Trophoblast cell (in vitro differentiated cells and primary cell): Measurements from ENCODE around the gene POLR3B.

ENCODE experiments used
- DNase-seq, 2 donors: peaks; one replicate each; pipeline ENCODE4 v3.0.0-alpha.2; 2016
- H2AFZ ChIP-seq: 2 replicates; pipeline ENCODE4 v1.6.1; 2013; ENCODE audit warnings: low read length, moderate library complexity, mild to moderate bottlenecking; ENCODE audit not compliant: insufficient read depth, poor library complexity
- H2AK5ac ChIP-seq: 2 replicates; pipeline ENCODE4 v1.6.1; 2013; ENCODE audit warnings: mild to moderate bottlenecking, low read length
- H2BK120ac ChIP-seq: 2 replicates; pipeline ENCODE4 v1.6.1; 2013; ENCODE audit warnings: low read length, mild to moderate bottlenecking, moderate library complexity; ENCODE audit not compliant: insufficient read depth, poor library complexity
- H2BK12ac ChIP-seq: 2 replicates; pipeline ENCODE4 v1.6.1; 2013; ENCODE audit warnings: mild to moderate bottlenecking, low read length, moderate library complexity
- H2BK5ac ChIP-seq: 2 replicates; pipeline ENCODE4 v1.6.1; 2013; ENCODE audit warnings: low read length, low read depth, moderate library complexity, mild to moderate bottlenecking; ENCODE audit not compliant: poor library complexity
- H3K14ac ChIP-seq: 2 replicates; pipeline ENCODE4 v1.6.1; 2013; ENCODE audit warnings: mild to moderate bottlenecking, low read length
- H3K18ac ChIP-seq: 2 replicates; pipeline ENCODE4 v1.6.1; 2013; ENCODE audit warnings: mild to moderate bottlenecking, low read length
- H3K23ac ChIP-seq: 2 replicates; pipeline ENCODE4 v1.6.1; 2013; ENCODE audit warnings: low read length
- H3K27ac ChIP-seq: 2 replicates; pipeline ENCODE4 v1.5.1; 2013; ENCODE audit warnings: low read depth, mild to moderate bottlenecking, inconsistent platforms, low read length, moderate library complexity
- H3K27me3 ChIP-seq: 2 replicates; pipeline ENCODE4 v1.6.1; 2013; ENCODE audit warnings: inconsistent platforms, mild to moderate bottlenecking, low read length, moderate library complexity; ENCODE audit not compliant: insufficient read depth
- H3K36me3 ChIP-seq, 2 experiments: 1 replicate in 1 of 2; 2 replicates in 1 of 2; pipeline ENCODE4 v1.6.1; 2013; ENCODE audit warnings: low read length in 2 of 2, mild to moderate bottlenecking in 2 of 2, moderate library complexity in 1 of 2; ENCODE audit not compliant: insufficient read depth in 2 of 2, control insufficient read depth in 1 of 2
- H3K4ac ChIP-seq: 2 replicates; pipeline ENCODE4 v1.6.1; 2013; ENCODE audit warnings: low read depth, mild to moderate bottlenecking, low read length, moderate library complexity
- H3K4me1 ChIP-seq, 2 experiments: 1 replicate in 1 of 2; 2 replicates in 1 of 2; pipeline ENCODE4 v1.6.1; 2013; ENCODE audit warnings: low read length in 2 of 2, mild to moderate bottlenecking in 2 of 2, moderate library complexity in 1 of 2; ENCODE audit not compliant: insufficient read depth in 2 of 2, control insufficient read depth in 1 of 2
- H3K4me2 ChIP-seq: 2 replicates; pipeline ENCODE4 v1.6.1; 2013; ENCODE audit warnings: inconsistent platforms, mild to moderate bottlenecking, low read length, moderate library complexity
- H3K4me3 ChIP-seq: 2 replicates; pipeline ENCODE4 v1.5.1; 2013; ENCODE audit warnings: mild to moderate bottlenecking, low read depth, low read length, inconsistent platforms
- H3K79me1 ChIP-seq: one replicate; pipeline ENCODE4 v1.6.1; 2013; ENCODE audit warnings: low read length
- H3K79me2 ChIP-seq: 2 replicates; pipeline ENCODE4 v1.6.1; 2013; ENCODE audit warnings: low read length, mild to moderate bottlenecking; ENCODE audit not compliant: control insufficient read depth, insufficient read depth, poor library complexity
- H3K9ac ChIP-seq: 2 replicates; pipeline ENCODE4 v1.6.1; 2013; ENCODE audit warnings: mild to moderate bottlenecking, low read length
- H3K9me3 ChIP-seq: 2 replicates; pipeline ENCODE4 v1.6.1; 2013; ENCODE audit warnings: low read depth, mild to moderate bottlenecking, control low read depth, inconsistent platforms, low read length; ENCODE audit not compliant: insufficient read depth
- H4K12ac ChIP-seq: 2 replicates; pipeline ENCODE4 v1.6.1; 2013; ENCODE audit warnings: low read depth, mild to moderate bottlenecking, low read length, moderate library complexity
- H4K8ac ChIP-seq: 2 replicates; pipeline ENCODE4 v1.6.1; 2013; ENCODE audit warnings: low read depth, mild to moderate bottlenecking, low read length, moderate library complexity
- H4K91ac ChIP-seq: one replicate; pipeline ENCODE4 v1.6.1; 2013; ENCODE audit warnings: low read depth, mild to moderate bottlenecking, low read length, moderate library complexity
- WGBS: extraction: QIAGEN DNeasy Blood & Tissue Kit; methylation state at CpG from one replicate; pipeline ENCODE4 v1.1.7; 2013; ENCODE audit warnings: missing lambda C conversion rate; ENCODE audit not compliant: insufficient read length, insufficient coverage; ENCODE audit errors: extremely low coverage; 5-methylcytosine and 5-hydroxymethylcytosine counted together

POLR3B gene

DNA sequence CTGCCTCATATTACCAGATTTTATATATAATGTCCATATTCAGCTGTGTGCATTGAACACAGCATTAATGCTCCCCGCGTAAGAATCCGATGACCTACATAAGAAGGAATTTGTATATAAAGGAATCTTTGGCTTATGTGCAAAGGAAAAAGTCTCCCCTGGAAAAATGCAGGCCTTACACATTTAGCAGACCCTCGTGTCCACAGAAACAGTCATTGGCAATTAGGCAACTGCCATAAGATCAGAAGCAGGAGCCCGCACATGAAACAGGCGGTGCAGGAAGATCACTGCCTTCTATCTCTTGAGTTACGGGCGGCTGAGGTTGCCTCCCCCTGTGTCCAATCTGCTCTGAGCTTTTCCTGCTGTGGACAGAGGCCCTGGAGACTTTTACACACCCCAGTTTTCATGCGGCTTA lies 162.1 kb downstream of the POLR3B start:
- no peak overlapping the region for H3K18ac ChIP-seq
- H3K4ac ChIP-seq: no peak overlapping the region
- no peaks in the 10 kb centered on the region for H3K79me2 ChIP-seq
- H2AFZ ChIP-seq: no peak overlapping the region
- DNase-seq: no peak
- H4K12ac ChIP-seq: no peak overlapping the region
- H3K27ac ChIP-seq: no peak overlapping the region
- H2BK120ac ChIP-seq: no peak overlapping the region
- H3K4me2 ChIP-seq: no peak overlapping the region
- WGBS: no CpG with 5 or more reads among the region's 9 CpGs
- no peak overlapping the region for H4K8ac ChIP-seq
- no peaks in the 10 kb centered on the region for H3K4me1 ChIP-seq
- no peaks in the 10 kb centered on the region for H3K9me3 ChIP-seq
- H3K4me3 ChIP-seq: no peak overlapping the region
- no peak overlapping the region for H3K9ac ChIP-seq
- no peak overlapping the region for H4K91ac ChIP-seq
- H3K79me1 ChIP-seq: no peaks in the 10 kb centered on the region
- no peak overlapping the region for H2AK5ac ChIP-seq
- no peak overlapping the region for H3K14ac ChIP-seq
- H2BK5ac ChIP-seq: no peak overlapping the region
- no peaks in the 10 kb centered on the region for H3K27me3 ChIP-seq
- no peak overlapping the region for H2BK12ac ChIP-seq
- H3K36me3 ChIP-seq: no peaks in the 10 kb centered on the region
- no peak overlapping the region for H3K23ac ChIP-seq

DNA sequence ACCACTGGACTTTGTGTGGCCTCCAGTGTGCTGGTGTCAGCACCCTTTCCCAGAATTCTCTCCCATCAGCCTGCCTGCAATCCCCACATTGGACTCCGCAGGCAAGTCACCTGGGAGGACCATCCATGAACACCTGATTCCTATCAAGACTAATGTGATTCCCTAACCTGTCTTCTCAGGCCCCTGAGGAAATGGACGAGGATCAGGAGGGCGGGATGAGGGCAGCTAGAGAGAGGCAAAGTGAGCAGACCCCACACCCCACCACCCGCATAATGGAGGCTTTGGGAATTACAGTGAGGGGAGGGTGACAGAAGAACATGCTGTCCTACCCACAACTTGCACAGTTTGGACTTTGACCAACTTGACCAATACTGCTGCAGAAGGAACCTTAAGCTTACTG lies 164.4 kb downstream of the POLR3B start:
- no peak overlapping the region for H2AK5ac ChIP-seq
- DNase-seq: no peak
- H3K79me1 ChIP-seq: no peaks in the 10 kb centered on the region
- no peak overlapping the region for H3K9ac ChIP-seq
- no peaks in the 10 kb centered on the region for H3K36me3 ChIP-seq
- no peak overlapping the region for H2BK12ac ChIP-seq
- no CpG with 5 or more reads among the region's 4 CpGs for WGBS
- no peak overlapping the region for H3K27ac ChIP-seq
- H3K4me2 ChIP-seq: no peak overlapping the region
- no peak overlapping the region for H3K4ac ChIP-seq
- no peak overlapping the region for H2AFZ ChIP-seq
- no peak overlapping the region for H3K4me3 ChIP-seq
- H2BK5ac ChIP-seq: no peak overlapping the region
- H4K8ac ChIP-seq: no peak overlapping the region
- H3K9me3 ChIP-seq: no peaks in the 10 kb centered on the region
- H3K4me1 ChIP-seq: no peaks in the 10 kb centered on the region
- H3K18ac ChIP-seq: no peak overlapping the region
- no peak overlapping the region for H4K91ac ChIP-seq
- no peak overlapping the region for H3K14ac ChIP-seq
- no peak overlapping the region for H2BK120ac ChIP-seq
- no peak overlapping the region for H4K12ac ChIP-seq
- H3K79me2 ChIP-seq: no peaks in the 10 kb centered on the region
- H3K27me3 ChIP-seq: no peaks in the 10 kb centered on the region
- H3K23ac ChIP-seq: no peak overlapping the region

DNA sequence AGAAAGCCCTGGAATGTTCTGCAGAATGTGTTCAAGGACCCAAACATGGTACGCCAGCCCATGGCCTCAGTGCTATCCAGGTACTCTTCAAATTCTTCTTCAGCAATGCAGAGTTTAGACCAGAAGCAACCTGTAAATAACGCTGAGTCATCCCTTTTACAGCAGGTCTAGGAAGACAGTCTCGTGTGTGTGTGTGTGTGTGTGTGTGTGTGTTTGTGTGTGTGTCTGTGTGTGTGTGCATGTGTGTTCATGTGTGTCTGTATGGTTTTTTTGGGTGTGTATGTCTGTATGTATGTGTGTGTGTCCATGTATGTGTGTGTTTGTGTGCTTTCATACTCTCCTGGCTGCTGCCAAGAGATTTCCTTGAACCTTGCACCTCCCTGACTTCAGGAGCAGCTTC lies 165.2 kb downstream of the POLR3B start:
- no peak for DNase-seq
- Histone ChIP-seq H2BK120ac (no peak overlapping the region), H3K4me1 (no peaks in the 10 kb centered on the region), H2BK12ac (no peak overlapping the region), H3K9ac (no peak overlapping the region), H4K8ac (no peak overlapping the region), H3K9me3 (no peaks in the 10 kb centered on the region), H3K27ac (no peak overlapping the region), H4K91ac (no peak overlapping the region), H3K23ac (no peak overlapping the region), H3K18ac (no peak overlapping the region), H3K4ac (no peak overlapping the region), H2BK5ac (no peak overlapping the region), H3K14ac (no peak overlapping the region), H3K4me3 (no peak overlapping the region), H3K36me3 (no peaks in the 10 kb centered on the region), H2AFZ (no peak overlapping the region), H3K27me3 (no peaks in the 10 kb centered on the region), H3K4me2 (no peak overlapping the region), H3K79me1 (no peaks in the 10 kb centered on the region), H4K12ac (no peak overlapping the region), H2AK5ac (no peak overlapping the region), H3K79me2 (no peaks in the 10 kb centered on the region)
- no CpG with 5 or more reads among the region's 3 CpGs for WGBS

DNA sequence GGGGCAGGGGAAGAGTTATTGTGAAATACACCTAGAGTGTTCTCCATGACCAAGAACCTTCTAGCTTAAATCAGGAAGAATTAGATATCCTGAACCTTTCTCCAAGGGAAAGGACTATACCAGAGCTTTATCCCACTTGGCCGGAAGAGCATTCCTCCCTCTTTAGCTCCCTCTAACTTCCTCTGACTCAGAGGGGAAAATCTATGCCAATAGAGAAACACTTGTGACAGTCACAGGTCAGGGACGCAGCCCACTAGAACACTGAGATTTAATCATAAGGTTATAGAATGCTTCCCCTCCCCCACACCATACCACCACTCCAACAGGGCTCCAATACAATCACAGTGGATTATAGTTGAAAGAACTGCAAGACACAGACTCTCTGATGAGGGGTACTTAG lies 169.8 kb downstream of the POLR3B start:
- no CpG with 5 or more reads among the region's 2 CpGs for WGBS
- DNase-seq: no peak
- H3K14ac ChIP-seq: no peak overlapping the region
- no peak overlapping the region for H2BK120ac ChIP-seq
- H3K4me1 ChIP-seq: no peaks in the 10 kb centered on the region
- H3K23ac ChIP-seq: no peak overlapping the region
- no peak overlapping the region for H2AFZ ChIP-seq
- H4K12ac ChIP-seq: no peak overlapping the region
- no peak overlapping the region for H2BK5ac ChIP-seq
- no peak overlapping the region for H2BK12ac ChIP-seq
- H3K79me1 ChIP-seq: no peaks in the 10 kb centered on the region
- no peak overlapping the region for H4K8ac ChIP-seq
- no peak overlapping the region for H2AK5ac ChIP-seq
- no peak overlapping the region for H3K4me3 ChIP-seq
- H3K9ac ChIP-seq: no peak overlapping the region
- H4K91ac ChIP-seq: no peak overlapping the region
- H3K18ac ChIP-seq: no peak overlapping the region
- no peaks in the 10 kb centered on the region for H3K9me3 ChIP-seq
- H3K79me2 ChIP-seq: no peaks in the 10 kb centered on the region
- H3K4me2 ChIP-seq: no peak overlapping the region
- no peaks in the 10 kb centered on the region for H3K27me3 ChIP-seq
- H3K36me3 ChIP-seq: no peaks in the 10 kb centered on the region
- no peak overlapping the region for H3K27ac ChIP-seq
- H3K4ac ChIP-seq: no peak overlapping the region

DNA sequence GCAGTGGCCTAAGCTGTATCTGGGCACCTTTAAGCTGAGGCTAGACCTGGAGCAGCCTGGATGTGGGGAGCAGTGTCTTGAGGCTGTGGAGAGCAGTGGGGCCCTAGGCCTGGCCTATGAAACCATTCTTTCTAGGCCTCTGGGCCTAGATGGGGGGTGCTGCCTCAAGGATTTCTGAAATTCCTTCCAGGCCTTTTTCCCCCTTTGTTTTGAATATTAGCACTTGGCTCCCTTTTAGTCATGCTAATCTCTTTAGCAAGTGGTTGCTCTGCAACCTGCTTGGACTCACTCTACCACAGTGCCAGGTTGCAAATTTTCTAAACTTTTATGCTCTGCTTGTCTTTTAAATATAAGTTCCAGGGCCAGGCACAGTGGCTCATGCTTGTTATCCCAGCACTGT lies 183.7 kb downstream of the POLR3B start:
- no peaks in the 10 kb centered on the region for H3K27me3 ChIP-seq
- no peaks in the 10 kb centered on the region for H3K4me1 ChIP-seq
- no peak overlapping the region for H4K8ac ChIP-seq
- H3K23ac ChIP-seq: no peak overlapping the region
- no peak overlapping the region for H2BK5ac ChIP-seq
- no peak overlapping the region for H2BK120ac ChIP-seq
- H3K14ac ChIP-seq: no peak overlapping the region
- no peak for DNase-seq
- H4K91ac ChIP-seq: no peak overlapping the region
- H3K4me3 ChIP-seq: no peak overlapping the region
- peaks cover 6% of the 10 kb centered on the region for H3K9me3 ChIP-seq
- no peak overlapping the region for H3K9ac ChIP-seq
- no peak overlapping the region for H3K27ac ChIP-seq
- H2AK5ac ChIP-seq: no peak overlapping the region
- no peak overlapping the region for H4K12ac ChIP-seq
- H3K18ac ChIP-seq: no peak overlapping the region
- no peak overlapping the region for H3K4me2 ChIP-seq
- H3K4ac ChIP-seq: no peak overlapping the region
- no peak overlapping the region for H2AFZ ChIP-seq
- H2BK12ac ChIP-seq: no peak overlapping the region
- no peaks in the 10 kb centered on the region for H3K36me3 ChIP-seq
- no peaks in the 10 kb centered on the region for H3K79me1 ChIP-seq
- no peaks in the 10 kb centered on the region for H3K79me2 ChIP-seq
